Measurements from ENCODE around the gene SND1.

SND1 gene

DNA sequence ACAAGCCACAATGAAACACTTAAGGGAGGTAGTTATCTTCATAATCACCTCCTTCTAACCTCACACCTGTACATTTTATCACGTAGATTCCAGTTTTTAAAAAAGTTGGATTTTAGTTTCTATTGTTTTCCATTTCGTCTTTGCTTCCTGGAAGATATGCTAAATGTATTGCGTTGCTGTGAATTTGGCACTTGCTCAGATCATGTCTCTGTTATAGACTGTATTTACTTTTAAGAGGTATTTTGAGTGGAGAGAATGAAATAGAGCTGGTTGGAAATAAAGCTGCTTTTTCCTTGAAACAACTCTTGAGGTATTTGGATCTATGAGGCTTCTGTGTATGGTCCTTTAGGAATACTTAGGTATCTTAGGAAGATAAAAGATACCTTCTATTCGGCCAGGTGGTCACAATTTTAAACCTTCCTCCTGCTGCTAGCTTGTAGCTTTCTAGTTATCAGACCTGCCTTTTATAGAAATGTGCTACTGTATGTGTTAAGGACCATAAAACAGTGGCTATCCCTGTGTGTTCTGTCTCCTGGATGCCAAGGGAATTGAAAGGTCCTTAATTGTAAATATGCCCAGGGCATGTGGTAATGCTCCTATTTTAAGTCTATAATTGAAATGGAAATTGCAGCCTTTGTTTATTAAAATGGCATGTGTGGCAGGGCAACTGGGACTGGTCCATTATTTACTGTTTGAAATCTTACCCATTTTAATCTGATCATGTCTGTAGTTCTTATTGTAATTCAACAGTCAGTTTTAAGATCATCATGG, 147.7 kb downstream of the SND1 start:
- DNase-seq (ENCODE audit: low read depth in 2 of 2): no peak

GRCh38 chr7:127802845-127803244, 150.9 kb downstream of the SND1 start:
- DNase-seq (ENCODE audit: low read depth in 2 of 2): no peak

DNA sequence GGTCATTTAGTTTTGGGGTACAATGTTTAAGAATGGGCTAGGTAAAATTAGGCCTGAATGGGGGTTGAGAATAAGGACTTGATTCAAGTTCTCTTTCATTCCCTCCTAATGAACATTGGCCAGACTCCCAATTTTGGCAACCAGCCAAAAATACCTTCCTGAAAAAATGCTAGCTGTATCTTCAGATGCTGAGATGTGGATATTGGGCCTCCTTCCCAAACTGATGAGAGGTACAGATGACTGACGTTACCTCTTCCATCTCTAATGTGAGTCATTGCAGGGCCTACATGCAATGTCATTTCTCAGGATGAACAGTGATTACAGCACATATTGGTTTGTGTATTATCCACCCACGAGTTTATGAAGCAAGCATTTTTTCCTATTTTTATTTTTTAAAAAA, 151.6 kb downstream of the SND1 start:
- no peak for DNase-seq (ENCODE audit: low read depth in 2 of 2)

DNA sequence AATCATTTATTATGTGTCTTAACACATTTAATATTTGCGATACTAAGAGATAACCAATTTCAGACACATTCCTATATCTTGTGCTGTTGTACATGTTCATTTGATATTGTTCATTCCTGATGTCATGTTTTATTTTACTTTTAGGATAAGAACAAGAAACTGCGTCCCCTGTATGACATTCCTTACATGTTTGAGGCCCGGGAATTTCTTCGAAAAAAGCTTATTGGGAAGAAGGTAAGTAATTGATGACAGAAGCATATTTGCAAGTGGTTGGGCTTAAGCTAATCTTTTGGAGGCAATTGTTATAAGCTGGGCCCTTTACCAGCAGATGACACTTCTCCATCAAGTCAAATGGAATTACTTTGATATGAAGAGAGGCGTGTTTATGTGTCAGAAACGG, 155.3 kb downstream of the SND1 start:
- DNase-seq (ENCODE audit: low read depth in 2 of 2): no peak

DNA sequence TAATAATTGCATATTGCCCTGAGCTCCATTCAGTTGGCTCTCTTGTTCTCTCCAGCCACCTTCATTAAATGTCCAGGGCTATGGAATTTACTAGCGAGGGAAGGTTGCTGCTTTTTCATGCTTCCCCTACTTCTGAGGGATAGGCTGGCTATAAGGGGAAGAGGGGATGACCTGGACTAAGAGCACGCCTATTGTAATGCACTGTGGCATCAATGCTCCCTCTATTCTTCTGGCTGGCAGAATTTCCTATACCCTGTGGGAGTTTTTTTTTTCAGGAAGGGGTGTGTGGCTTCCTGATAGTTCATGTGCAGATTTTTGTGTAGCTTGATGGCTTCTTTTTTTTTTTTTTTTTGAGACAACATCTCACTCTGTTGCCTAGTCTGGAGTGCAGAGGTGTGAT, 155.8 kb downstream of the SND1 start:
- DNase-seq (ENCODE audit: low read depth in 2 of 2): no peak

GRCh38 chr7:127809261-127809702, 157.3 kb downstream of the SND1 start:
- no peak for DNase-seq (ENCODE audit: low read depth in 2 of 2)

GRCh38 chr7:127810113-127810512, 158.1 kb downstream of the SND1 start:
- no peak for DNase-seq (ENCODE audit: low read depth in 2 of 2)

DNA sequence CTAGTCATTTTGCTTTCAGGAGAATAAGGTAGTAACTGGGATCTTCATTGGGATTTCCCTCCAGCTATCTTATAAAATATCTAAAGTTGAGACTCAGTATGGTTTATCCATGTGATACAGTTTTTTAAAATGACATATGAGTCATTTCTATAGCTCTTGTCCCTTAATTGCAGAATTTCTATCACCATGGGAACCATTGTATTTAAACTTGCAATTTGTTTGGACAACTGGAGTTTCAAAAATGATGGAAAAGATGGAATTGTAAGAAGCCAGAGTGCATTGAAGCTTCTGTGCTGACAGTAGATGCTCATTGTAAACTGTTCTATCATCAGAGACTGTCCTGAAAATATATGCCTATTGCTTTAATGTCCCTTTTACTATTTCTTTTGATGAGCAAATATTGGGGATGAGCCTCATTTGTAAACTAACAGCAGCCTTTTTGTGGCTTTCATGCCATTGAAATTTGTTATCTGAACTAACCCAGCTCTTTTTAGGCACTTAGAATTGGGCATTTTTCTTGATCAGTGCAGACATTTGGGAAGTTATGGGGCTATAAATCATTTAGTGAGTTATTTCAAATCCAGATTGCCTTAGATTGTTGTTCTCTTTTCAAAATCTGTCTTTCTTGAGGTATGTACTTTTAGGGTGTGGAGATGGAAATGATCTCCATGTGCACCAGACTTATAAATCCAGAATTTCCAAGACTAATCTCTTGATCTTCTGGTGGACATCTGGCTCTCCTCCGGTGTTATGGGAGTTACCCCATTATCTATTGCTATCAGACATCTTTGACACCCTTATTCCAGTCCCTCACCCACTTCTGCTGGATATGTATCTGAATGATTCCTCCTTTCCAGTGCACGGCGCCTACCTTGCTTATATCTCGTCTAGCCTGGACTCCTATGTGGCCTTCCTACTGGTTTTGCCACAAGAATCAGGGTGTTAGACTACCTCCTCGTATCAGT, 159.0 kb downstream of the SND1 start:
- DNase-seq (ENCODE audit: low read depth in 2 of 2): no peak

- DNase-seq (ENCODE audit: low read depth in 2 of 2): no peak
Measured at GRCh38 chr7:127812540-127812939, 160.5 kb downstream of the SND1 start.

DNA sequence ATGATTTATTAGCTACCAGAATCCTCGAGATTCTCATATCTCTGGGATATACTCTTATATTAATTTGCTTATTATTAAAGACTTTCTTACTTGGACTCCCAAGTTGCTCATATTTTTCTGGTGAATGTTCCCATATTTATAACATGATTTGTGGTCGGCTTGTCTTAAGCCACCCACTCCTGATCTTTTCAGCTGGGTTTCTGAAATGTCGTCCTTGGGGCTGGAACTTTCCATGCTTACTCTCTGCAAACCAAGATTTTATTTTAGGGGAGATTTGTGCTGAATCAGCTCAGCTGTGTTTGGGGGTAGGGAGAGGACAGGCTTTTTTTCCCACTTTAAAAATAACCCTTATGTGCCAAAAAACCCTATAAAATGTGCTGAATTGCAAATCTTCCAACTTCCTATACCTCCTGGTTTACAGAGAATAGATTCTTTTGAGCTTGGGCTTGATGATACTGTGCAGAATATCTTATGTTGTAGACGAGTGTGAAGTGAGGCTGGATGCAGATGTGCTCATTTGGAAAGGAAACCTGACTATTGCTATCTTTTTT, 162.1 kb downstream of the SND1 start:
- no peak for DNase-seq (ENCODE audit: low read depth in 2 of 2)

DNA sequence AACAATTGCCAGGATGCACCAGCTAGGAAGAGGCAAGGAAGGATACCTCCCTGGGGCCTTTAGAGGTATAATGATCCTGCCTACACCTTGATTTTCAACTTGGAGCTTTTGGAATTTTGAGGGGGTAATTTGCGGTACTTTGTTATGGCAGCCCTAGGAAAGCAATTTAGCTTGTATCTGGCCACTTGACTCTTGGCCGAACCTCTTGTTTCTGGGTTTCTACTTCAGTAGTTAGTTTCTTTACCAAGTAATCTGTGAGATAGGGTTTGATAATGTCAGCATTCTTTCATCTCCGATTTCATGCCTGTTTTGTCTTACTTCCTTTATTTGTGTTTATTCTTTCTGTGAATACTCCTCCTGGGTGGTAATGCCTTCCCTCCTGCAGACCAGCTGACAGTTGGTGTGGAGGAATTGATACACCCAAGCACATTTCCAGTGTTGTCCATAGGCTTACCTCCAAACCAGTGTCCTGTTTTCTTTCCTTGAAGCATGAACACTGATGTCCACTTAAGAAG, 163.7 kb downstream of the SND1 start:
- no peak for DNase-seq (ENCODE audit: low read depth in 2 of 2)

DNA sequence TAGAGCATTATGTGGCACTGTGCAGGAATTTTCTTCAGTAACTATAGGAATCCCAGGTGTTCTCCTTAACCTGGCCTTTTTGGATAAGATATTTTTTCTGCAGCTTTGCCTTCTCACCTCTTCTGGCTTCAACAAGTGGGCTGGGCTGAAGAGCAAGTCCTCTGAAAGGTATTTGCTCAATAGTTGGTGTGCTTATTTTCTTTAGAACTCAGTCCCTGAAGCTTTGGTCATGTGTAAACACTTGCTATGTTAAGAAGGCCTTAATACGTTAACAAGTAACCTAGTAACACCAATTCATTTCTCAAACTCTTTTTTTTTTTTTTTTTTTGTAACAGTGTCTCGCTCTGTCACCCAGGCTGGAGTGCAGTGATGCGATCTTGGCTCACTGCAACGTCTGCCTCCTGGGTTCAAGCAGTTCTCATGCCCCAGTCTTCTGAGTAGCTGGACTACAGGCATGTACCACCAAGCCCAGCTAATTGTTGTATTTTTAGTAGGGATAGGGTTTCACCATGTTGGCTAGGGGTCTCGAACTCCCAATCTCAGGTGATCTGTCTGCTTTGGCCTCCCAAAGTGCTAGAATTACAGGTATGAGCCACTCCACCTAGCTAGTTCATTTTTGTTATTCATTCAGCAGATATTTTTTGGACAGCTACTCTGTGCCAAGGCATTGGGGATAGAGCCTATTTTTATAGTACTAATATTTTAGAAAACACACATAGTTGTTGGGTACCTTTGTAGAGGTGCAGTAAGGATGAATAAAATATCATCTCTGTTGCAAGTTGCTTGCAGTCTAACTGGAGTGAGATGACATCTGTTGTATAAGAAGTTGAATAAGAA, 164.6 kb downstream of the SND1 start:
- no peak for DNase-seq (ENCODE audit: low read depth in 2 of 2)

DNA sequence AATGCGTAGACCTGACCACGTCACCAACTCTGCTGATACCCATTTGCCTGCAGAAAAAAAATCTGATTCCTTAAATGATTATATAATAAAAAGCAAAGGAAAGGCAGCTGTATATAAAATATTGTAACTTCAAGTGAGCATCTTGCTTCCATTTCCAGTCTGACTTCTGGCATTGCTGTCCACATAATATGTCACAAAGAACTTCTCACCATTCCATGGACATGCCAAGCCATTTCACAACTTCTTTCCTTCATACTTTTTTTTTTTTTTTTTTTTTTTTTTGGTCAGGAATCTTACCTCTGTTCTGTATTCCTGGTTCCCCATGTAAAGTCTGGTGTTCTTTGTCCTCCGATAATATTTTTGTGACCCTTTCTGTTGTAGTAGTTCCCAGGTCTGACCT, 165.5 kb downstream of the SND1 start:
- no peak for DNase-seq (ENCODE audit: low read depth in 2 of 2)

GRCh38 chr7:127818306-127818705, 166.3 kb downstream of the SND1 start:
- no peak for DNase-seq (ENCODE audit: low read depth in 2 of 2)

DNA sequence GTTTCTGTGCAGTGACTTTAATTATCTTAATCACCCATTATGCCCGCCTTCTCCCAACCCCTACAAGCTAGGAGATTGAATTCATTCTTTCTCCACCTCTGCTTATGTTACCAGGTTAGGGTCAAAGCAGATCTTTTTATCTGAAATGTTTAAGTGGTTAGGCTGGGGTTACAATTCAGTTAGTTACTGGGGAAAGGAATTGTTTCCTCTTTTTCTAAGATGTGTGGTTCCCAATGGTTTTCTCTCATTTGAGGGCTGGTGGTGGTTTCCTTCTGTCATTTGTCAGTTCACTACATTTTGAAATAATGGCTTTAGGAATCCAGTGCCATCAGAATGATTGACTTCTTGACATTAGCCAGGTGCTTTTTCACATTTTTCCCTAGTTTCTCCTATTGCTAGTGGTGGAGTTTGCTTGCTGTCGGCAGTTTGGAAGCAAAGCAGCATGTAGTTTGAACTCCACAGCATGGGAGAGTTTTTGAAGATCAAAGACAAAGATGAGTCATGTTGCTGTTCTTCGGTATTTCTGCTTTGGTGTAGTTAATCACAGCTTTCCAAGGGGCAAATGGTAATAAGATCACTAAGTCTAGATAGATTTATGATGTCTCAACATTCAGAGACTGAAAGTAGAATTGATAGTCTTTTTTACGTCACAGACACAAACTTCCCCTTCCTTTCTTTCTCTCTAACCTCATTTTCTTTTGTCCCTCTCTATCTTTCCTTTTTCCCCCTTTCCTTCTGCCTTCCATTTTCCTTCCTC, 168.2 kb downstream of the SND1 start:
- no peak for DNase-seq (ENCODE audit: low read depth in 2 of 2)

GRCh38 chr7:127820732-127821085, 168.7 kb downstream of the SND1 start:
- DNase-seq (ENCODE audit: low read depth in 2 of 2): no peak

GRCh38 chr7:127821146-127821545, 169.2 kb downstream of the SND1 start:
- no peak for DNase-seq (ENCODE audit: low read depth in 2 of 2)

DNA sequence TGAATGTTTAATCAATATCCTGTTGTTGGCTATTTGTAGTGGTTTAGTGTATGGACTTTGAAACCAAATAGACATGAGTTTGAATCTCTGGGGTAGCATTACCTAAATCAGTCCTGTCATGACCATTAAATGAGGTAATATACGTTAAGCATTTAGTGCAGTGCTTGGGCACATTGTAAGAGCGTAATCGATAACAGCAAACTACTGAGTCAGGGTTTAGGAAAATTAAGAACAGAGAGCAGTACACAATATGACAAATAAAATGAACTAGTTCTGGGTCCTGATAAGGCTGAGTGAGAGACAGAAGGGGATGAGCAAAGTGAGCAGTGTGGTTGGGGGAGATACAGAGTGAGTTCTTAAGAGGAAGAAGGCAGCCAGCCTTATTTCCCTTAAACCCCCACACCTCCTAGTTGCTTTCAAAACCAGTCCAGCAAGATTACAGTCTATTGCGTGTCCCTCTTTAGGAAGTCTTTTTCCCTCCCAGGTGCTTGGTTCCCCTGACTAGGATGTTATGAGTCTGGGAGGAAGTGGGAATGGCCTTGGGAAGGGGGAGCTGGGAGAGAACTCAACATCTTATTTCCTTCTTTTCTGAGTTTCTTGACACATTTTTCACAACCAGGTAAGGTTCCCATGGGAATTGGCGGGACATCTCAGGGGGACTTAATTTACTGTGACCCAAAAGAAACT, 171.0 kb downstream of the SND1 start:
- no peak for DNase-seq (ENCODE audit: low read depth in 2 of 2)

DNA sequence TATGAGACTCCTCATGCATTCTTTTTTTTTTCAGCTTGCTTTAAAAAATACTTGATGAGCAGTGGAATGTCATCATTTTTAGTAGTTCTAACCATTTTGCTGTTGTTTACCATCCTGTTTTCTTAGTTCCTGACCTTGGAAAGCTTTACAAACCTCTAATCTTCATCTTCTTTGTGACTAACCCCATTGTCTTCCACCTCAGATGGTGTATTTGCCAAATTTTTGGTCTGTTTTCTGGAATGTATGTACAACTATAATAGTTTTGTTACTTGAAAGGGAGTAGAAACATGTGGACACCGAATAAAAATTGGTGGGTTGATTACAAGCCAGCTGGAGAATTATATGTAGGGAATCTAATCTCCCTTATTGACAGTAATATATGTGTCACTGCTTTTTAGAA, 172.7 kb downstream of the SND1 start:
- no peak for DNase-seq (ENCODE audit: low read depth in 2 of 2)

GRCh38 chr7:127828843-127829500, 177.0 kb downstream of the SND1 start:
- no peak for DNase-seq (ENCODE audit: low read depth in 2 of 2)

Data from activated CD4-positive, alpha-beta T cell treated with anti-CD3 and anti-CD28 coated beads for 24 hours (primary cell).